Upper lobe of right lung (tissue), 1 donor: ENCODE results near the gene SIPA1L3. TPM values are rescaled to one million over a fixed set of nuclear protein-coding genes. Genes with fewer than 3 reads are reported as not detected.

ENCODE experiments used
- ATAC-seq: fragments of 200-7000 bp; cut with Tn5 transposase; one replicate; pipeline ENCODE4 v1.9.1; 2020; ENCODE audit warnings: mild to moderate bottlenecking, moderate library complexity
- DNase-seq: peaks from one replicate; pipeline ENCODE4 v3.0.0-alpha.2; 2020
- H3K27ac ChIP-seq: fragments of 200-600 bp; one replicate; pipeline ENCODE4 v1.8.0; 2022
- H3K27me3 ChIP-seq: fragments of 200-600 bp; one replicate; pipeline ENCODE4 v1.8.0; 2022; ENCODE audit warnings: mild to moderate bottlenecking
- H3K36me3 ChIP-seq: fragments of 200-600 bp; one replicate; pipeline ENCODE4 v1.8.0; 2022
- H3K4me1 ChIP-seq: fragments of 200-600 bp; one replicate; pipeline ENCODE4 v1.8.0; 2022
- H3K4me3 ChIP-seq: fragments of 200-600 bp; one replicate; pipeline ENCODE4 v1.8.0; 2022; ENCODE audit warnings: mild to moderate bottlenecking
- H3K9me3 ChIP-seq: fragments of 200-600 bp; one replicate; pipeline ENCODE4 v1.8.0; 2022
- CTCF ChIP-seq: fragments of 200-600 bp; IDR thresholded peaks from one replicate; pipeline ENCODE4 v1.8.0; 2022; ENCODE audit warnings: antibody characterized with exemption
- intact Hi-C: fragments of 100-400 bp; cut with DNase I; formaldehyde crosslinking; loops from one replicate; pipeline ENCODE4 v1.11.0; 2022
- total RNA-seq: library from RNA; stranded (reverse); fragmentation: NEBNext Ultra II Directional; extraction: Animal tissue kit (Norgen Biotek cat#: 25700); gene quantifications from one replicate; pipeline ENCODE4 v1.2.1, GENCODE V29; 2021
- donor health status: DM: no; HTN: yes; CAD: no; lungs with severe emphysema.

SIPA1L3 gene
- total RNA-seq, 1 donor from 2014 or later = 66.3 TPM

- no peak for TF ChIP-seq CTCF
- H3K4me1 ChIP-seq = no peaks in the 10 kb centered on the region
- H3K4me3 ChIP-seq = no peak overlapping the region
- intact Hi-C loops = no loop called here
- DNase-seq (no peak), ATAC-seq (no peak)
- no peaks in the 10 kb centered on the region for H3K9me3 ChIP-seq
- H3K27me3 ChIP-seq = peaks cover 3% of the 10 kb centered on the region
- no peak overlapping the region for H3K27ac ChIP-seq
- no peaks in the 10 kb centered on the region for H3K36me3 ChIP-seq
These were observed 10.8 kb upstream of the SIPA1L3 start for GRCh38 chr19:37896180-37896579.

GRCh38 chr19:37899453-37899852 is 7.6 kb upstream of the SIPA1L3 start:
- no peak for DNase-seq
- Histone ChIP-seq H3K9me3 (no peaks in the 10 kb centered on the region), H3K4me3 (no peak overlapping the region), H3K27me3 (no peaks in the 10 kb centered on the region), H3K27ac (no peak overlapping the region), H3K36me3 (no peaks in the 10 kb centered on the region), H3K4me1 (no peaks in the 10 kb centered on the region)
- TF ChIP-seq CTCF = no peak
- ATAC-seq = no peak
- intact Hi-C loops = no loop called here

- no peaks in the 10 kb centered on the region for H3K27me3 ChIP-seq
- no peak for TF ChIP-seq CTCF
- no peak for ATAC-seq
- no peaks in the 10 kb centered on the region for H3K9me3 ChIP-seq
- no peak overlapping the region for H3K27ac ChIP-seq
- no peak overlapping the region for H3K4me3 ChIP-seq
- intact Hi-C loops = no loop called here
- H3K4me1 ChIP-seq = no peaks in the 10 kb centered on the region
- H3K36me3 ChIP-seq = no peaks in the 10 kb centered on the region
- no peak for DNase-seq
These were observed 7.0 kb upstream of the SIPA1L3 start for GRCh38 chr19:37899966-37900365.

- Histone ChIP-seq H3K4me1 (peaks cover 6% of the 10 kb centered on the region), H3K36me3 (no peaks in the 10 kb centered on the region), H3K9me3 (no peaks in the 10 kb centered on the region), H3K27ac (no peak overlapping the region), H3K4me3 (no peak overlapping the region), H3K27me3 (no peaks in the 10 kb centered on the region)
- DNase-seq (peak; percentile 85), ATAC-seq (peak; percentile 70)
- TF ChIP-seq CTCF = peak; percentile 85
- intact Hi-C loops = no loop called here
These were observed 4.3 kb upstream of the SIPA1L3 start for GRCh38 chr19:37902668-37903067.

GRCh38 chr19:37903096-37903495 is 3.9 kb upstream of the SIPA1L3 start:
- TF ChIP-seq CTCF = no peak
- no peaks in the 10 kb centered on the region for H3K27me3 ChIP-seq
- H3K4me3 ChIP-seq = no peak overlapping the region
- H3K9me3 ChIP-seq = no peaks in the 10 kb centered on the region
- DNase-seq = no peak
- peaks cover 10% of the 10 kb centered on the region for H3K4me1 ChIP-seq
- intact Hi-C loops = no loop called here
- ATAC-seq = no peak
- H3K36me3 ChIP-seq = no peaks in the 10 kb centered on the region
- H3K27ac ChIP-seq = no peak overlapping the region
